Neural cell (in vitro differentiated cells): ENCODE data around the gene ECEL1. TPM values are rescaled to one million over a fixed set of nuclear protein-coding genes. Genes with fewer than 3 reads are reported as not detected.
A peak's percentile ranks its signal among the peaks of the same experiment; 100 is the strongest.

ENCODE experiments used
- H2AFZ ChIP-seq: fragments of 200-600, 300-800 bp; sonication (generic), shearing (Covaris generic); 2 replicates; pipeline ENCODE4 v1.6.0; 2014; ENCODE audit warnings: low read depth, mild to moderate bottlenecking, antibody characterized with exemption, low read length, moderate library complexity
- H3F3A ChIP-seq: fragments of 200-600 bp; shearing (Covaris generic); 2 replicates; pipeline ENCODE4 v1.6.1; 2016; ENCODE audit warnings: mild to moderate bottlenecking, moderate library complexity, mixed read lengths, antibody characterized with exemption, low read length; ENCODE audit not compliant: insufficient read depth, poor library complexity, severe bottlenecking
- H3K27ac ChIP-seq: fragments of 200-600, 300-800 bp; sonication (generic), shearing (Covaris generic); 2 replicates; pipeline ENCODE4 v1.5.1; 2014; ENCODE audit warnings: mild to moderate bottlenecking, low read length, moderate library complexity
- H3K27me3 ChIP-seq: fragments of 300-800, 200-600 bp; sonication (generic), shearing (Covaris generic); 2 replicates; pipeline ENCODE4 v1.6.0; 2014; ENCODE audit warnings: mild to moderate bottlenecking, low read depth, low read length, moderate library complexity; ENCODE audit not compliant: insufficient read depth
- H3K36me3 ChIP-seq: fragments of 300-800, 200-600 bp; sonication (generic), shearing (Covaris generic); 2 replicates; pipeline ENCODE4 v1.5.1; 2014; ENCODE audit warnings: mild to moderate bottlenecking, antibody characterized with exemption, low read length, moderate library complexity; ENCODE audit not compliant: insufficient read depth
- H3K4me2 ChIP-seq: fragments of 300-800, 200-600 bp; sonication (generic), shearing (Covaris generic); 2 replicates; pipeline ENCODE4 v1.6.0; 2014; ENCODE audit warnings: mild to moderate bottlenecking, low read length
- H3K4me3 ChIP-seq: fragments of 300-800, 200-600 bp; sonication (generic), shearing (Covaris generic); 2 replicates; pipeline ENCODE4 v1.5.1; 2014; ENCODE audit warnings: mild to moderate bottlenecking, low read length, moderate library complexity
- H3K79me2 ChIP-seq: fragments of 200-600 bp; shearing (Covaris generic); replicated peaks from 2 replicates; pipeline ENCODE4 v1.6.0; 2014; ENCODE audit warnings: mild to moderate bottlenecking, low read length, moderate library complexity; ENCODE audit not compliant: insufficient read depth
- H3K9ac ChIP-seq: fragments of 300-800, 200-600 bp; sonication (generic), shearing (Covaris generic); 2 replicates; pipeline ENCODE4 v1.6.1; 2016; ENCODE audit warnings: mild to moderate bottlenecking, low read length, mixed read lengths
- H3K9me2 ChIP-seq: fragments of 200-600 bp; shearing (Covaris generic); 2 replicates; pipeline ENCODE4 v1.6.1; 2016; ENCODE audit warnings: mild to moderate bottlenecking, low read length, mixed read lengths; ENCODE audit not compliant: insufficient read depth
- H3K9me3 ChIP-seq: fragments of 200-600, 300-800 bp; sonication (generic), shearing (Covaris generic); 2 replicates; pipeline ENCODE4 v1.6.1; 2016; ENCODE audit warnings: mild to moderate bottlenecking, mixed run types, low read length, moderate library complexity, mixed read lengths
- H4K20me1 ChIP-seq: fragments of 200-600 bp; shearing (Covaris generic); 2 replicates; pipeline ENCODE4 v1.6.1; 2016; ENCODE audit warnings: mild to moderate bottlenecking, mixed run types; ENCODE audit not compliant: insufficient read depth
- EP300 ChIP-seq: fragments of 450-650 bp; conservative IDR thresholded peaks from 2 replicates; pipeline ENCODE4 v1.6.1; 2014; ENCODE audit warnings: antibody characterized with exemption, mild to moderate bottlenecking, moderate library complexity; ENCODE audit not compliant: poor library complexity, severe bottlenecking
- EZH2 ChIP-seq: fragments of 200-600, 300-800 bp; shearing (Covaris generic), sonication (generic); IDR thresholded peaks from 2 replicates; pipeline ENCODE4 v1.6.1; 2014; ENCODE audit warnings: antibody characterized with exemption, low read length, borderline replicate concordance, mild to moderate bottlenecking; ENCODE audit not compliant: insufficient read depth, poor library complexity, severe bottlenecking
- MXI1 ChIP-seq: fragments of 450-650 bp; conservative IDR thresholded peaks from 2 replicates; pipeline ENCODE4 v1.6.1; 2014; ENCODE audit warnings: antibody characterized with exemption, mild to moderate bottlenecking; ENCODE audit not compliant: poor library complexity, severe bottlenecking
- POLR2AphosphoS5 ChIP-seq: IDR thresholded peaks from 2 replicates; pipeline ENCODE4 v1.6.1; 2012
- RAD21 ChIP-seq: fragments of 450-650 bp; conservative IDR thresholded peaks from 2 replicates; pipeline ENCODE4 v1.6.1; 2014; ENCODE audit warnings: antibody characterized with exemption, mild to moderate bottlenecking, moderate library complexity
- SMC3 ChIP-seq: fragments of 450-650 bp; conservative IDR thresholded peaks from 2 replicates; pipeline ENCODE4 v1.6.1; 2014; ENCODE audit warnings: antibody characterized with exemption, mild to moderate bottlenecking, moderate library complexity; ENCODE audit not compliant: poor library complexity
- TAF1 ChIP-seq: IDR thresholded peaks from 2 replicates; pipeline ENCODE4 v1.6.1; 2012; ENCODE audit warnings: low read depth
- polyA plus RNA-seq: library from polyadenylated mRNA; depleted of rRNA; stranded (reverse); fragments of >200 nt; gene quantifications from 2 replicates; pipeline ENCODE4 v1.2.3, GENCODE V29; 2014
- TF ChIP-seq, protein P1 (sequence below): fragments of 450-650 bp; IDR thresholded peaks from 2 replicates; pipeline ENCODE4 v1.5.1; 2014; ENCODE audit warnings: antibody characterized with exemption, mild to moderate bottlenecking, moderate library complexity; ENCODE audit not compliant: poor library complexity, severe bottlenecking
- TF ChIP-seq, protein P2 (sequence below): IDR thresholded peaks from 2 replicates; pipeline ENCODE4 v1.6.1; 2012; ENCODE audit warnings: borderline replicate concordance

ECEL1 gene
- polyA plus RNA-seq, 1 donor from 2014 or later = 60.9 TPM

DNA sequence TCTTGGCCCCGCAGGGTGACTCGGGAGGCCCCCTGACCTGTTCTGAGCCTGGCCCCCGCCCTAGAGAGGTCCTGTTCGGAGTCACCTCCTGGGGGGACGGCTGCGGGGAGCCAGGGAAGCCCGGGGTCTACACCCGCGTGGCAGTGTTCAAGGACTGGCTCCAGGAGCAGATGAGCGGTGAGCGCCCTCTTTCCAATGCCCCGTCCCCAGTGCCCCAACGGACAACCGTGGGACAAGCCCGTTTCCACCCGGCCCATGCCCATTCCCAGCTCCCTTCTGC is 35.7 kb upstream of the ECEL1 start:
- H2AFZ ChIP-seq = no peak overlapping the region
- H3K9ac ChIP-seq = no peak overlapping the region
- H3F3A ChIP-seq = no peaks in the 10 kb centered on the region
- H3K27me3 ChIP-seq = peaks cover 28% of the 10 kb centered on the region
- H3K79me2 ChIP-seq = no peaks in the 10 kb centered on the region
- H3K36me3 ChIP-seq = no peaks in the 10 kb centered on the region
- TF ChIP-seq TAF1 (no peak), POLR2AphosphoS5 (no peak), MXI1 (no peak), EP300 (no peak), RAD21 (no peak), SMC3 (no peak), EZH2 (no peak)
- TF ChIP-seq, protein P1, sequence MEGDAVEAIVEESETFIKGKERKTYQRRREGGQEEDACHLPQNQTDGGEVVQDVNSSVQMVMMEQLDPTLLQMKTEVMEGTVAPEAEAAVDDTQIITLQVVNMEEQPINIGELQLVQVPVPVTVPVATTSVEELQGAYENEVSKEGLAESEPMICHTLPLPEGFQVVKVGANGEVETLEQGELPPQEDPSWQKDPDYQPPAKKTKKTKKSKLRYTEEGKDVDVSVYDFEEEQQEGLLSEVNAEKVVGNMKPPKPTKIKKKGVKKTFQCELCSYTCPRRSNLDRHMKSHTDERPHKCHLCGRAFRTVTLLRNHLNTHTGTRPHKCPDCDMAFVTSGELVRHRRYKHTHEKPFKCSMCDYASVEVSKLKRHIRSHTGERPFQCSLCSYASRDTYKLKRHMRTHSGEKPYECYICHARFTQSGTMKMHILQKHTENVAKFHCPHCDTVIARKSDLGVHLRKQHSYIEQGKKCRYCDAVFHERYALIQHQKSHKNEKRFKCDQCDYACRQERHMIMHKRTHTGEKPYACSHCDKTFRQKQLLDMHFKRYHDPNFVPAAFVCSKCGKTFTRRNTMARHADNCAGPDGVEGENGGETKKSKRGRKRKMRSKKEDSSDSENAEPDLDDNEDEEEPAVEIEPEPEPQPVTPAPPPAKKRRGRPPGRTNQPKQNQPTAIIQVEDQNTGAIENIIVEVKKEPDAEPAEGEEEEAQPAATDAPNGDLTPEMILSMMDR = no peak
- TF ChIP-seq, protein P2, sequence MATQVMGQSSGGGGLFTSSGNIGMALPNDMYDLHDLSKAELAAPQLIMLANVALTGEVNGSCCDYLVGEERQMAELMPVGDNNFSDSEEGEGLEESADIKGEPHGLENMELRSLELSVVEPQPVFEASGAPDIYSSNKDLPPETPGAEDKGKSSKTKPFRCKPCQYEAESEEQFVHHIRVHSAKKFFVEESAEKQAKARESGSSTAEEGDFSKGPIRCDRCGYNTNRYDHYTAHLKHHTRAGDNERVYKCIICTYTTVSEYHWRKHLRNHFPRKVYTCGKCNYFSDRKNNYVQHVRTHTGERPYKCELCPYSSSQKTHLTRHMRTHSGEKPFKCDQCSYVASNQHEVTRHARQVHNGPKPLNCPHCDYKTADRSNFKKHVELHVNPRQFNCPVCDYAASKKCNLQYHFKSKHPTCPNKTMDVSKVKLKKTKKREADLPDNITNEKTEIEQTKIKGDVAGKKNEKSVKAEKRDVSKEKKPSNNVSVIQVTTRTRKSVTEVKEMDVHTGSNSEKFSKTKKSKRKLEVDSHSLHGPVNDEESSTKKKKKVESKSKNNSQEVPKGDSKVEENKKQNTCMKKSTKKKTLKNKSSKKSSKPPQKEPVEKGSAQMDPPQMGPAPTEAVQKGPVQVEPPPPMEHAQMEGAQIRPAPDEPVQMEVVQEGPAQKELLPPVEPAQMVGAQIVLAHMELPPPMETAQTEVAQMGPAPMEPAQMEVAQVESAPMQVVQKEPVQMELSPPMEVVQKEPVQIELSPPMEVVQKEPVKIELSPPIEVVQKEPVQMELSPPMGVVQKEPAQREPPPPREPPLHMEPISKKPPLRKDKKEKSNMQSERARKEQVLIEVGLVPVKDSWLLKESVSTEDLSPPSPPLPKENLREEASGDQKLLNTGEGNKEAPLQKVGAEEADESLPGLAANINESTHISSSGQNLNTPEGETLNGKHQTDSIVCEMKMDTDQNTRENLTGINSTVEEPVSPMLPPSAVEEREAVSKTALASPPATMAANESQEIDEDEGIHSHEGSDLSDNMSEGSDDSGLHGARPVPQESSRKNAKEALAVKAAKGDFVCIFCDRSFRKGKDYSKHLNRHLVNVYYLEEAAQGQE = no peak
- no peak overlapping the region for H3K4me2 ChIP-seq
- H3K9me3 ChIP-seq = no peaks in the 10 kb centered on the region
- H3K9me2 ChIP-seq = no peaks in the 10 kb centered on the region
- no peak overlapping the region for H3K27ac ChIP-seq
- H4K20me1 ChIP-seq = no peaks in the 10 kb centered on the region
- peak overlapping the region; percentile 68 for H3K4me3 ChIP-seq

DNA sequence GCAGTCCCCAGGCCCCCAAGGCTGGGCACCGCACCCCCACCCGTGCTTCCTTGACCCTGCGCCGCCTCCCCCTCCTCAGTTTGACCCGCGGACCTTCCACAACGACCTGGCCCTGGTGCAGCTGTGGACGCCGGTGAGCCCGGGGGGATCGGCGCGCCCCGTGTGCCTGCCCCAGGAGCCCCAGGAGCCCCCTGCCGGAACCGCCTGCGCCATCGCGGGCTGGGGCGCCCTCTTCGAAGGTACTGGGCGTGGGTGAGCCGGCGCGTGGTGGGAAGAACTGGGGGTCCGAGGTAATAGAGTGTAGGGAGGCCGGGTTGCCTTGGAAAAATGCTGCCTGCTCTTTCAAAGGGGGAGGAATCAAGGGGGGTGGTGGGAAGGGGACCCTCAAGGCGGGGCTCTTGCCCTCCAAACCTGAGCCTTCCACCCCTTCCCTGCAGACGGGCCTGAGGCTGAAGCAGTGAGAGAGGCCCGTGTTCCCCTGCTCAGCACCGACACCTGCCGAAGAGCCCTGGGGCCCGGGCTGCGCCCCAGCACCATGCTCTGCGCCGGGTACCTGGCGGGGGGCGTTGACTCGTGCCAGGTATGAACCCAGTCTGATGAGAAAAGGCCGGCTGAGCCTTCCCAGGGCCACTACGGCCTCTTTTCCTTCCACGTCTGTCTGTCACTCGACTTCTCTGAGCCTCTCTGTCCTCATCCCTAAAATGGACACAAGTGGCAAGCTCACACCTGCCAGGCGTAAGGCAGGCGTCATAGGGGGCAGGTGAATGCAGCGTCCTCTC is 35.2 kb upstream of the ECEL1 start:
- H3K27me3 ChIP-seq = peaks cover 28% of the 10 kb centered on the region

More for the DNA sequence above, 35.2 kb upstream of the ECEL1 start:
- H3K9ac ChIP-seq = peak overlapping the region; percentile 45
- no peak overlapping the region for H3K27ac ChIP-seq
- H3K9me2 ChIP-seq = no peaks in the 10 kb centered on the region
- H3K4me2 ChIP-seq = peak overlapping the region; percentile 19
- H3K36me3 ChIP-seq = no peaks in the 10 kb centered on the region
- no peaks in the 10 kb centered on the region for H3F3A ChIP-seq
- H3K9me3 ChIP-seq = no peaks in the 10 kb centered on the region
- TF ChIP-seq, protein P2 = no peak
- no peak for TF ChIP-seq EP300
- TF ChIP-seq, protein P1 = no peak
- TF ChIP-seq RAD21 = no peak
- TF ChIP-seq SMC3 = no peak
- no peak for TF ChIP-seq EZH2
- no peak for TF ChIP-seq TAF1
- no peak for TF ChIP-seq POLR2AphosphoS5
- no peak for TF ChIP-seq MXI1
- peak overlapping the region; percentile 60 for H3K4me3 ChIP-seq
- H4K20me1 ChIP-seq = no peaks in the 10 kb centered on the region
- H2AFZ ChIP-seq = no peak overlapping the region
- no peaks in the 10 kb centered on the region for H3K79me2 ChIP-seq
